ENCODE measurements around the gene HOXA1. TPM values are rescaled to one million over a fixed set of nuclear protein-coding genes. Genes with fewer than 3 reads are reported as not detected.

HOXA1 gene
- polyA plus RNA-seq, 2 of the 4 experiments (the other 2 are of a cell fraction): 2.8 to 5.0 TPM

DNA sequence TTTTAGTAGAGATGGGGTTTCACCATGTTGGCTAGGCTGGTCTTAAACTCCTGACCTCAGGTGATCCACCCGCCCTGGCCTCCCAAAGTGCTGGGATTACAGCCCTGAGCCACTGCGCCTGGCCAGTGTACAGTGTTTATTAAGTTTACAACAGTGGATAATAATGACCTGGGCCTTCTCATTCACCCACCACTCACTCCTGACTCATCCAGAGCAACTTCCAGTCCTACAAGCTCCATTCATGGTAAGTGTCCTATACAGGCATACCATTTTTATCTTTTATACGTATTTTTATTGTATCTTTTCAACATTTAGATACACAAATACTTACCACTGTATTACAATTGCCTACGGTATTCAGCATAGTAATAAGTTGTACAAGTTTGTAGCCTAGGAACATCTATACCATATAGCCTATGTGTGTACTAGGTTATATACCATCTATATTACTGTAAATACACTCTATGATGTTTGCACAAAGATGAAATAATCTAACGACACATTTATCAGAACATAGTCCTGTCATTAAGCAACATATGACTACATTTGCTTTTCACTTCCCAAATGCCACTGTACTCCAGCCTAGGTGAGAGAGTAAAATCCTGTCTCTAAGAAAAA, 17.1 kb downstream of the HOXA1 start:
- Histone ChIP-seq H3K9me3 (no peaks in the 10 kb centered on the region), H3K4me2 (no peak overlapping the region), H3K27ac (no peak overlapping the region), H3K4me3 (no peak overlapping the region), H3K4me1 (peaks cover 29% of the 10 kb centered on the region)
- DNase-seq (ENCODE audit: low read depth in 1 of 2, low spot score in 1 of 2) (no peak), ATAC-seq (no peak), FAIRE-seq (no peak)
- TF ChIP-seq HOXA7 (CRISPR knock-in tag; IDR thresholded peaks at IDR 0.05): no peak
- TF ChIP-seq MYC (IDR thresholded peaks at IDR 0.05; ENCODE audit: borderline replicate concordance, low read length): no peak
- no peak for TF ChIP-seq NPAS2 (CRISPR knock-in tag; IDR thresholded peaks at IDR 0.05; ENCODE audit: borderline replicate concordance)
- TF ChIP-seq, protein P1, sequence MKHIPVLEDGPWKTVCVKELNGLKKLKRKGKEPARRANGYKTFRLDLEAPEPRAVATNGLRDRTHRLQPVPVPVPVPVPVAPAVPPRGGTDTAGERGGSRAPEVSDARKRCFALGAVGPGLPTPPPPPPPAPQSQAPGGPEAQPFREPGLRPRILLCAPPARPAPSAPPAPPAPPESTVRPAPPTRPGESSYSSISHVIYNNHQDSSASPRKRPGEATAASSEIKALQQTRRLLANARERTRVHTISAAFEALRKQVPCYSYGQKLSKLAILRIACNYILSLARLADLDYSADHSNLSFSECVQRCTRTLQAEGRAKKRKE (CRISPR knock-in tag; IDR thresholded peaks at IDR 0.05; ENCODE audit: low read depth): no peak
- no peak for TF ChIP-seq CTCF (IDR thresholded peaks at IDR 0.05)
- no peak for TF ChIP-seq CHD2 (IDR thresholded peaks at IDR 0.05; ENCODE audit: low read length, partially characterized antibody)
- no peak for TF ChIP-seq RNF2 (IDR thresholded peaks at IDR 0.05; ENCODE audit: borderline replicate concordance, low read depth)
- TF ChIP-seq ZFP36 (IDR thresholded peaks at IDR 0.05; ENCODE audit: borderline replicate concordance, partially characterized antibody): no peak
- TF ChIP-seq KDM1A (IDR thresholded peaks at IDR 0.05; ENCODE audit: low read depth): no peak
- TF ChIP-seq JUNB (IDR thresholded peaks at IDR 0.05): no peak
- no peak for TF ChIP-seq SMC3 (IDR thresholded peaks at IDR 0.05)
- no peak for TF ChIP-seq REST (IDR thresholded peaks at IDR 0.05)
- TF ChIP-seq EHMT2 (IDR thresholded peaks at IDR 0.05; ENCODE audit: low read depth): no peak
- TF ChIP-seq, protein P2, sequence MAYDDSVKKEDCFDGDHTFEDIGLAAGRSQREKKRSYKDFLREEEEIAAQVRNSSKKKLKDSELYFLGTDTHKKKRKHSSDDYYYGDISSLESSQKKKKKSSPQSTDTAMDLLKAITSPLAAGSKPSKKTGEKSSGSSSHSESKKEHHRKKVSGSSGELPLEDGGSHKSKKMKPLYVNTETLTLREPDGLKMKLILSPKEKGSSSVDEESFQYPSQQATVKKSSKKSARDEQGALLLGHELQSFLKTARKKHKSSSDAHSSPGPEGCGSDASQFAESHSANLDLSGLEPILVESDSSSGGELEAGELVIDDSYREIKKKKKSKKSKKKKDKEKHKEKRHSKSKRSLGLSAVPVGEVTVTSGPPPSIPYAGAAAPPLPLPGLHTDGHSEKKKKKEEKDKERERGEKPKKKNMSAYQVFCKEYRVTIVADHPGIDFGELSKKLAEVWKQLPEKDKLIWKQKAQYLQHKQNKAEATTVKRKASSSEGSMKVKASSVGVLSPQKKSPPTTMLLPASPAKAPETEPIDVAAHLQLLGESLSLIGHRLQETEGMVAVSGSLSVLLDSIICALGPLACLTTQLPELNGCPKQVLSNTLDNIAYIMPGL (CRISPR knock-in tag; IDR thresholded peaks at IDR 0.05; ENCODE audit: borderline replicate concordance): no peak
- TF ChIP-seq PBX3 (IDR thresholded peaks at IDR 0.05): no peak
- ChIA-PET CTCF (no interaction called here), POLR2A (no interaction called here)
- WGBS (ENCODE audit: missing lambda C conversion rate): 90% methylated on average over 5 of the region's 5 CpGs

DNA sequence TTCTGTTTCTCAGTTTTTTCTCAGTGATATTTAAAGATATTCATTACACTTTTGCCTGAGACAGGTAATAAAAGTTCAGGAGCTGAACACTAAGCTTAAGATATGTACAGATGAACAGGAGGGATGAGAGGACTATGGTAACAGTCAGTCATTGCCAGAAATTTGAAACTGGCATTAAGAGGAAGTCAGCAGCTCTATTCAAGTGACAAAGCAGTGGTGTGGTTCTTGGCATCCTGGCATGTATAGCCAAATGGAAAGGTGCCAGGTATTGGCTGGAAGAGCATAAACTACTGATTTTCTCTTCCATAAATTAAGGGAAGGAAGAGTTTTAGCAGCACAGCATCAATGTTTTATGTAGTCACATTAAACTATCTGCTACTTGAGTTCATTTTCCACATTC, 22.7 kb downstream of the HOXA1 start:
- Histone ChIP-seq H3K4me3 (no peak overlapping the region), H3K27ac (no peak overlapping the region), H3K9me3 (no peaks in the 10 kb centered on the region), H3K4me1 (peaks cover 6% of the 10 kb centered on the region; the same call in 1 of the 3 replicates), H3K4me2 (no peak overlapping the region)
- ATAC-seq: no peak
- ChIA-PET CTCF (no interaction called here), POLR2A (no interaction called here)
- DNase-seq (ENCODE audit: low read depth in 1 of 2, low spot score in 1 of 2): no peak
- no peak for FAIRE-seq
- TF ChIP-seq, protein P3, sequence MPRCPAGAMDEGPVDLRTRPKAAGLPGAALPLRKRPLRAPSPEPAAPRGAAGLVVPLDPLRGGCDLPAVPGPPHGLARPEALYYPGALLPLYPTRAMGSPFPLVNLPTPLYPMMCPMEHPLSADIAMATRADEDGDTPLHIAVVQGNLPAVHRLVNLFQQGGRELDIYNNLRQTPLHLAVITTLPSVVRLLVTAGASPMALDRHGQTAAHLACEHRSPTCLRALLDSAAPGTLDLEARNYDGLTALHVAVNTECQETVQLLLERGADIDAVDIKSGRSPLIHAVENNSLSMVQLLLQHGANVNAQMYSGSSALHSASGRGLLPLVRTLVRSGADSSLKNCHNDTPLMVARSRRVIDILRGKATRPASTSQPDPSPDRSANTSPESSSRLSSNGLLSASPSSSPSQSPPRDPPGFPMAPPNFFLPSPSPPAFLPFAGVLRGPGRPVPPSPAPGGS (IDR thresholded peaks at IDR 0.05): no peak
- TF ChIP-seq PBX3 (IDR thresholded peaks at IDR 0.05): no peak
- TF ChIP-seq ZFP36 (IDR thresholded peaks at IDR 0.05; ENCODE audit: borderline replicate concordance, partially characterized antibody): no peak
- TF ChIP-seq EP300 (IDR thresholded peaks at IDR 0.05): no peak
- no peak for TF ChIP-seq CHD2 (IDR thresholded peaks at IDR 0.05; ENCODE audit: low read length, partially characterized antibody)
- TF ChIP-seq POLR2AphosphoS2 (conservative IDR thresholded peaks at IDR 0.05; ENCODE audit: low read length): no peak
- TF ChIP-seq HOXA7 (CRISPR knock-in tag; IDR thresholded peaks at IDR 0.05): no peak
- TF ChIP-seq HOXB5 (CRISPR knock-in tag; IDR thresholded peaks at IDR 0.05): no peak
- no peak for TF ChIP-seq JUNB (IDR thresholded peaks at IDR 0.05)
- TF ChIP-seq CTCF (IDR thresholded peaks at IDR 0.05): no peak
- no peak for TF ChIP-seq FOXS1 (CRISPR knock-in tag; IDR thresholded peaks at IDR 0.05)
